Endothelial cell of umbilical vein (primary cell): ENCODE results near the gene SLC4A1AP. TPM values are rescaled to one million over a fixed set of nuclear protein-coding genes. Genes with fewer than 3 reads are reported as not detected.
A peak's percentile ranks its signal among the peaks of the same experiment; 100 is the strongest.

ENCODE experiments used
- BruUV-seq: library from RNA; stranded (reverse); fragments of 400-500 nt; replicated peaks from 2 replicates; lab custom pipeline; 2021; lab: Mats Ljungman, UMichigan
- CTCF ChIA-PET: fragments of 300-600, 350-600 bp; sonication (Branson Sonifier 250); formaldehyde crosslinking; loops from one replicate; lab custom pipeline; 2021; ENCODE audit warnings: antibody characterized with exemption, inconsistent platforms; lab: Charles Lee
- POLR2A ChIA-PET: fragments of 300-600, 350-600 bp; sonication (Branson Sonifier 250); formaldehyde crosslinking; loops from one replicate; lab custom pipeline; 2021; ENCODE audit warnings: antibody characterized with exemption, inconsistent platforms; lab: Charles Lee
- DNase-seq: peaks from one replicate; pipeline ENCODE4 v3.0.0-alpha.2; 2011; ENCODE audit warnings: low read depth, low spot score
- FAIRE-seq: peaks from 2 replicates; lab custom pipeline; 2011; peaks lifted over from hg19 to GRCh38; lab: Jason Lieb, UNC
- H2AFZ ChIP-seq: 2 replicates; pipeline ENCODE4 v1.6.0; 2012; ENCODE audit warnings: low read depth, low read length, control low read depth, inconsistent platforms
- H3K27ac ChIP-seq: 2 replicates; pipeline ENCODE4 v1.5.1; 2011; ENCODE audit warnings: low read depth, mild to moderate bottlenecking, control low read depth, low read length, moderate library complexity; ENCODE audit not compliant: insufficient read depth
- H3K27me3 ChIP-seq, 2 experiments: 2 replicates each; pipeline versions ENCODE4 v1.6.0 to v1.6.1; 2011; ENCODE audit warnings: low read length in 2 of 2, mixed read lengths in 1 of 2; ENCODE audit not compliant: control insufficient read depth in 2 of 2, insufficient read depth in 2 of 2
- H3K36me3 ChIP-seq, 2 experiments: 2 replicates in 1 of 2; 3 replicates in 1 of 2; pipeline ENCODE4 v1.5.1; 2011; ENCODE audit warnings: low read length in 2 of 2, mild to moderate bottlenecking in 1 of 2, moderate library complexity in 1 of 2; ENCODE audit not compliant: control insufficient read depth in 2 of 2, insufficient read depth in 2 of 2; ENCODE audit errors: extremely low read depth in 1 of 2
- H3K4me1 ChIP-seq: 3 replicates; pipeline ENCODE4 v1.5.1; 2011; ENCODE audit warnings: mild to moderate bottlenecking, low read length; ENCODE audit not compliant: control insufficient read depth, insufficient read depth; ENCODE audit errors: extremely low read depth
- H3K4me2 ChIP-seq: 2 replicates; pipeline ENCODE4 v1.6.1; 2011; ENCODE audit warnings: low read length, control low read depth, mixed read lengths; ENCODE audit not compliant: insufficient read depth
- H3K4me3 ChIP-seq, 3 experiments: fragments of 200-600 bp in 1 of 3; sonication (generic), shearing (Covaris generic) in 1 of 3; replicated peaks in 1 of 3; 2 replicates each; pipeline ENCODE4 v1.5.1; 2011 to 2016; ENCODE audit warnings: control low read depth in 3 of 3, low read length in 3 of 3, mild to moderate bottlenecking in 2 of 3, inconsistent platforms in 1 of 3, low read depth in 1 of 3, moderate library complexity in 1 of 3; ENCODE audit not compliant: insufficient read depth in 1 of 3
- H3K79me2 ChIP-seq: 2 replicates; pipeline ENCODE4 v1.6.0; 2012; ENCODE audit warnings: low read length, inconsistent platforms; ENCODE audit not compliant: control insufficient read depth, insufficient read depth
- H3K9ac ChIP-seq: replicated peaks from 2 replicates; pipeline ENCODE3; 2011; ENCODE audit warnings: low read length, control low read depth; ENCODE audit not compliant: insufficient read depth; ENCODE audit errors: extremely low read depth
- H3K9me1 ChIP-seq: replicated peaks from 3 replicates; pipeline ENCODE4 v1.6.0; 2011; ENCODE audit warnings: mild to moderate bottlenecking, low read length; ENCODE audit not compliant: control insufficient read depth, insufficient read depth; ENCODE audit errors: extremely low read depth
- H3K9me3 ChIP-seq: replicated peaks from 2 replicates; pipeline ENCODE4 v1.5.1; 2012; ENCODE audit warnings: low read length, inconsistent platforms; ENCODE audit not compliant: control insufficient read depth, insufficient read depth
- H4K20me1 ChIP-seq: replicated peaks from 2 replicates; pipeline ENCODE3; 2011; ENCODE audit warnings: mild to moderate bottlenecking, low read length; ENCODE audit not compliant: control insufficient read depth, insufficient read depth; ENCODE audit errors: extremely low read depth
- CTCF ChIP-seq, 2 donors: IDR thresholded peaks; 1 replicate in 1 of 2; 2 replicates in 1 of 2; pipeline ENCODE4 v1.5.1; 2011; ENCODE audit warnings: low read length in 2 of 2, mild to moderate bottlenecking in 2 of 2, moderate library complexity in 2 of 2, control low read depth in 1 of 2, inconsistent platforms in 1 of 2, low read depth in 1 of 2; ENCODE audit not compliant: insufficient read depth in 1 of 2; ENCODE audit errors: extremely low read depth in 1 of 2
- EZH2 ChIP-seq: IDR thresholded peaks from 2 replicates; pipeline ENCODE4 v1.6.1; 2012; ENCODE audit warnings: borderline replicate concordance, low read depth, mild to moderate bottlenecking, moderate library complexity, low read length, inconsistent platforms; ENCODE audit not compliant: severe bottlenecking
- FOS ChIP-seq: IDR thresholded peaks from 2 replicates; pipeline ENCODE4 v1.6.1; 2011; ENCODE audit warnings: mild to moderate bottlenecking, low read length, moderate library complexity, borderline replicate concordance; ENCODE audit not compliant: insufficient read depth
- GATA2 ChIP-seq: IDR thresholded peaks from 2 replicates; pipeline ENCODE4 v1.7.0; 2011; ENCODE audit warnings: low read depth, mild to moderate bottlenecking, moderate library complexity, mixed read lengths, low read length; ENCODE audit not compliant: insufficient read length, insufficient read depth
- JUN ChIP-seq: IDR thresholded peaks from 2 replicates; pipeline ENCODE4 v1.6.1; 2011; ENCODE audit warnings: borderline replicate concordance, low read depth; ENCODE audit not compliant: insufficient read length, insufficient read depth
- MAX ChIP-seq: IDR thresholded peaks from 2 replicates; pipeline ENCODE4 v1.6.1; 2011; ENCODE audit not compliant: insufficient read depth, insufficient read length
- MYC ChIP-seq: IDR thresholded peaks from one replicate; pipeline ENCODE4 v1.6.1; 2011; ENCODE audit warnings: mild to moderate bottlenecking, low read depth, low read length
- POLR2A ChIP-seq: IDR thresholded peaks from 2 replicates; pipeline ENCODE4 v1.6.1; 2012; ENCODE audit warnings: low read depth, mild to moderate bottlenecking, control low read depth, low read length
- POLR2AphosphoS5 ChIP-seq: IDR thresholded peaks from 2 replicates; pipeline ENCODE4 v1.6.1; 2012; ENCODE audit warnings: low read depth, mild to moderate bottlenecking, control low read depth, low read length, moderate library complexity; ENCODE audit not compliant: insufficient read depth
- dilution Hi-C: fragments of 300-500 bp; cut with MboI; formaldehyde crosslinking; loops from one replicate; pipeline ENCODE4 v1.15.0; 2019; ENCODE audit warnings: low sequenced_read_pairs; ENCODE audit not compliant: extremely low pct_ligation_motif_present
- intact Hi-C: fragments of 100-400 bp; cut with micrococcal nuclease; formaldehyde crosslinking; loops from one replicate; pipeline ENCODE4 v1.10.0; 2022
- polyA plus RNA-seq, 4 experiments: library from polyadenylated mRNA; depleted of rRNA in 3 of 4; stranded (reverse) in 3 of 4; unstranded in 1 of 4; fragments of >200 nt; gene quantifications; 2 replicates each; pipeline versions ENCODE4 v1.2.1 to v1.2.3, GENCODE V29; 2011 to 2012; ENCODE audit warnings: missing spikeins in 1 of 4
- total RNA-seq: library from RNA; stranded (reverse); gene quantifications from 2 replicates; pipeline ENCODE4 v1.2.3, GENCODE V29; 2021

SLC4A1AP gene
- total and polyA plus RNA-seq, 2 donors (not counting 3 experiments of a cell fraction or from before 2014, with no cell fraction given), result 9.5 to 28.4 TPM

GRCh38 chr2:27717070-27717795 is 53.5 kb downstream of the SLC4A1AP start:
- no peak overlapping the region for H3K9ac ChIP-seq
- FAIRE-seq (no peak), DNase-seq (no peak)
- H3K9me1 ChIP-seq, result no peaks in the 10 kb centered on the region
- no peaks in the 10 kb centered on the region for H3K9me3 ChIP-seq
- no peak overlapping the region for H3K4me3 ChIP-seq
- intact Hi-C loops, result no loop called here
- H3K27ac ChIP-seq, result no peak overlapping the region
- H3K4me2 ChIP-seq, result no peak overlapping the region
- no peaks in the 10 kb centered on the region for H4K20me1 ChIP-seq
- no peaks in the 10 kb centered on the region for H3K27me3 ChIP-seq
- no peak overlapping the region for H2AFZ ChIP-seq
- dilution Hi-C loops, result no loop called here
- no peaks in the 10 kb centered on the region for H3K36me3 ChIP-seq
- peaks cover 17% of the 10 kb centered on the region for H3K4me1 ChIP-seq
- POLR2A ChIA-PET, result no interaction called here
- no TSS peak for BruUV-seq
- CTCF ChIA-PET, result interaction anchor here (1.5 to 2.5 kb wide), 2 partner anchors 14 to 20 kb away, joined by 3 to 9 read pairs; no protein-coding TSS in a partner anchor
- no peak for TF ChIP-seq POLR2A
- TF ChIP-seq JUN, result no peak
- TF ChIP-seq EZH2, result no peak
- TF ChIP-seq GATA2, result no peak
- no peaks in the 10 kb centered on the region for H3K79me2 ChIP-seq

GRCh38 chr2:27720004-27720551 is 56.4 kb downstream of the SLC4A1AP start:
- peak; percentile 88 for DNase-seq
- no peaks in the 10 kb centered on the region for H3K36me3 ChIP-seq
- no peak overlapping the region for H3K4me2 ChIP-seq
- peak overlapping the region; percentile 2 for H2AFZ ChIP-seq
- H4K20me1 ChIP-seq, result no peaks in the 10 kb centered on the region
- no peaks in the 10 kb centered on the region for H3K79me2 ChIP-seq
- BruUV-seq, result no TSS peak
- TF ChIP-seq POLR2AphosphoS5 (peak; percentile 83), EZH2 (no peak), POLR2A (no peak), MYC (peak; percentile 72), MAX (no peak), JUN (peak; percentile 99), CTCF (IDR thresholded peaks at IDR 0.05; ENCODE audit: extremely low read depth in 1 of 2, insufficient read depth in 1 of 2, low read depth in 1 of 2, low read length in 2 of 2) (no peak), GATA2 (peak; percentile 17), FOS (peak; percentile 100)
- dilution Hi-C loops, result no loop called here
- no peaks in the 10 kb centered on the region for H3K9me1 ChIP-seq
- peak; percentile 99 for FAIRE-seq
- POLR2A ChIA-PET, result no interaction called here
- no peak overlapping the region for H3K9ac ChIP-seq
- H3K27ac ChIP-seq, result peak overlapping the region; percentile 8
- intact Hi-C loops, result loop anchor here (1.0 kb wide), 1 partner anchor 730 kb away; no protein-coding TSS in a partner anchor
- peaks cover 15% of the 10 kb centered on the region for H3K4me1 ChIP-seq
- H3K9me3 ChIP-seq, result no peaks in the 10 kb centered on the region
- no peaks in the 10 kb centered on the region for H3K27me3 ChIP-seq
- CTCF ChIA-PET, result interaction anchor here (1.0 kb wide), 1 partner anchor 694 kb away, joined by 3 read pairs; no protein-coding TSS in a partner anchor
- no peak overlapping the region for H3K4me3 ChIP-seq
